Measurements from ENCODE around the gene UBE2E3. TPM values are rescaled to one million over a fixed set of nuclear protein-coding genes. Genes with fewer than 3 reads are reported as not detected.

Gene UBE2E3
- total and polyA plus RNA-seq, 10 donors: 29.9 to 66.5 (median 48.4) TPM

DNA sequence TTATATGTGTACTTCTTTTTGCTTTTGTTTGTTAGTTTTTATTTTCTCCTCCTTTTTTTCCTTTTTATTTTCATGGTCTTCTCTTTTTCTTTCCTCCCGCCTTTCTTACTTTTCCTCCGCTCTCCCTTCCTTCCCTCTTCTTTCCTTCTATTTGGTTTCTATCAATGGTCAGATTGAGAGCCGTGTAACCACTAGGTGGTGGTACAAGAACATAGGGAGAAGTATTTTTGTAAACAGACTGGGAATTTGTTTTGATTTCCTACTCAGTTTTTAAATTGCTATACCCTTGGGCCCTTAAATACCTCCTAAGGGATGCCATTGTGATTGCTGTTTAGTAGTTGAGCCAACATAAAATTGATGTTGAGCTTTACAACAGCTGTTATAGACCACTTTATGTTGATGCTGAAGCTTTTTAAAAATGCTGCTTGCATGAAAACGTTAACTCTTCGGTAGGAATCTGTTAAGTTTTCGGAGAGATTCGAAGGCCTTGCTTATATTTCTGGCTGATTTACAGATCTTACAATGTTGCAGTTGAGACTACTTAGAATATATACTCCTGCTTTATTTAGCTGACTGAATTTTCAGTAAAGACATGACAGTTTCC lies 124.2 kb downstream of the UBE2E3 start:
- DNase-seq: no peak
- Histone ChIP-seq H3K27me3 (replicated peaks in 1 of 7) (no peaks in the 10 kb centered on the region), H3K4me3 (no peak overlapping the region), H3K4me1 (peaks cover 0 to 33% (median 12%) of the 10 kb centered on the region in 6 donors), H3K9me3 (no peaks in the 10 kb centered on the region), H3K36me3 (no peaks in the 10 kb centered on the region), H3K27ac (no peak overlapping the region)
- whole genome bisulfite sequencing, 5 donors: 34 to 61% (median 47%) methylated on average over 7 of the region's 7 CpGs
- intact Hi-C loops (cut with DNase I; ENCODE audit: low total_unique reads): loop anchor here (10.0 kb wide), 1 partner anchor 610 kb away; no protein-coding TSS in a partner anchor
- TF ChIP-seq, protein P1, sequence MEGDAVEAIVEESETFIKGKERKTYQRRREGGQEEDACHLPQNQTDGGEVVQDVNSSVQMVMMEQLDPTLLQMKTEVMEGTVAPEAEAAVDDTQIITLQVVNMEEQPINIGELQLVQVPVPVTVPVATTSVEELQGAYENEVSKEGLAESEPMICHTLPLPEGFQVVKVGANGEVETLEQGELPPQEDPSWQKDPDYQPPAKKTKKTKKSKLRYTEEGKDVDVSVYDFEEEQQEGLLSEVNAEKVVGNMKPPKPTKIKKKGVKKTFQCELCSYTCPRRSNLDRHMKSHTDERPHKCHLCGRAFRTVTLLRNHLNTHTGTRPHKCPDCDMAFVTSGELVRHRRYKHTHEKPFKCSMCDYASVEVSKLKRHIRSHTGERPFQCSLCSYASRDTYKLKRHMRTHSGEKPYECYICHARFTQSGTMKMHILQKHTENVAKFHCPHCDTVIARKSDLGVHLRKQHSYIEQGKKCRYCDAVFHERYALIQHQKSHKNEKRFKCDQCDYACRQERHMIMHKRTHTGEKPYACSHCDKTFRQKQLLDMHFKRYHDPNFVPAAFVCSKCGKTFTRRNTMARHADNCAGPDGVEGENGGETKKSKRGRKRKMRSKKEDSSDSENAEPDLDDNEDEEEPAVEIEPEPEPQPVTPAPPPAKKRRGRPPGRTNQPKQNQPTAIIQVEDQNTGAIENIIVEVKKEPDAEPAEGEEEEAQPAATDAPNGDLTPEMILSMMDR (IDR thresholded peaks at IDR 0.05 in 8 of 11, conservative IDR thresholded peaks at IDR 0.05 in 3 of 11): peak; percentile 33 to 71 (median 61)
- no peak for TF ChIP-seq POLR2AphosphoS5 (IDR thresholded peaks at IDR 0.05)

GRCh38 chr2:181105562-181105961 lies 125.2 kb downstream of the UBE2E3 start:
- TF ChIP-seq POLR2AphosphoS5 (IDR thresholded peaks at IDR 0.05): no peak
- TF ChIP-seq POLR2A (IDR thresholded peaks at IDR 0.05): no peak
- TF ChIP-seq, protein P1 (IDR thresholded peaks at IDR 0.05 in 8 of 11, conservative IDR thresholded peaks at IDR 0.05 in 3 of 11): no peak
- WGBS, 5 donors: 76 to 94% (median 82%) methylated on average over 2 of the region's 2 CpGs
- intact Hi-C loops (cut with DNase I; ENCODE audit: low total_unique reads): loop anchor here (10.0 kb wide), 1 partner anchor 609 kb away; no protein-coding TSS in a partner anchor

DNA sequence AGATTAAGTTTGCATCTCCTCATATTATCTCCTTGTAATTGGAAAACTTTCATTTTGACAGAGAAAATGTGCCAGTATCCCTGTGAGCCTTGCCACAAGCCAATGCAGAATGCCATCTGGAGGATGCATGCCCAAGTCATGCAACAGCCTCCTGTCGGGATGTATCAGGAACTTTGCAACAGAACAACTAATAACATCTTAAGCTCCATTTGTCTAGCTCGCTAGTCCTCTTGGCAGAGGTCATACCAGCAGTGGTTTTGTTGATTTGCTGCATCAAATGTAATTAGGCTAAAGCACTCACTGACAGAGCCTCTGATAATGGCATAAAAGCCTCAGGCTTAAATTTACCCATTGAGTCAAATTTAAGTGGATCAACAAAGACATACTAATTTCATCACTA lies 125.8 kb downstream of the UBE2E3 start:
- intact Hi-C loops (cut with DNase I; ENCODE audit: low total_unique reads): loop anchor here (10.0 kb wide), 1 partner anchor 609 kb away; no protein-coding TSS in a partner anchor
- TF ChIP-seq, protein P1 (IDR thresholded peaks at IDR 0.05 in 8 of 11, conservative IDR thresholded peaks at IDR 0.05 in 3 of 11): no peak
- TF ChIP-seq POLR2A (IDR thresholded peaks at IDR 0.05) (no peak), POLR2AphosphoS5 (IDR thresholded peaks at IDR 0.05) (no peak)
- WGBS, 5 donors: 69 to 91% (median 81%) methylated on average over 2 of the region's 2 CpGs
- no peaks in the 10 kb centered on the region for H3K27me3 ChIP-seq (replicated peaks in 1 of 7)
- H3K4me1 ChIP-seq: peaks cover 0 to 33% (median 12%) of the 10 kb centered on the region in 6 donors
- no peak for DNase-seq
- peak overlapping the region in 1 of 8 donors; percentile 11 for H3K27ac ChIP-seq
- H3K4me3 ChIP-seq: no peak overlapping the region
- no peaks in the 10 kb centered on the region for H3K9me3 ChIP-seq
- H3K36me3 ChIP-seq: no peaks in the 10 kb centered on the region

More at GRCh38 chr2:181105562-181105961, 125.2 kb downstream of the UBE2E3 start:
- Histone ChIP-seq H3K4me1 (peaks cover 0 to 33% (median 12%) of the 10 kb centered on the region in 6 donors), H3K27ac (no peak overlapping the region), H3K4me3 (no peak overlapping the region), H3K9me3 (no peaks in the 10 kb centered on the region), H3K27me3 (replicated peaks in 1 of 7) (no peaks in the 10 kb centered on the region), H3K36me3 (no peaks in the 10 kb centered on the region)
- DNase-seq: no peak

GRCh38 chr2:181106789-181107627 lies 126.6 kb downstream of the UBE2E3 start:
- no peak for DNase-seq
- Histone ChIP-seq H3K9me3 (no peaks in the 10 kb centered on the region), H3K4me1 (peaks cover 0 to 33% (median 12%) of the 10 kb centered on the region in 6 donors), H3K36me3 (no peaks in the 10 kb centered on the region), H3K4me3 (no peak overlapping the region), H3K27ac (peak overlapping the region in 1 of 8 donors; percentile 8), H3K27me3 (replicated peaks in 1 of 7) (no peaks in the 10 kb centered on the region)
- intact Hi-C loops (cut with DNase I; ENCODE audit: low total_unique reads): loop anchor here (10.0 kb wide), 1 partner anchor 608 kb away; no protein-coding TSS in a partner anchor
- TF ChIP-seq POLR2AphosphoS5 (IDR thresholded peaks at IDR 0.05) (no peak), POLR2A (IDR thresholded peaks at IDR 0.05) (no peak)
- TF ChIP-seq, protein P1 (IDR thresholded peaks at IDR 0.05 in 8 of 11, conservative IDR thresholded peaks at IDR 0.05 in 3 of 11): no peak
- 60 to 72% (median 63%) methylated on average over 2 of the region's 2 CpGs for WGBS, 5 donors

Measured in spleen (tissue), 11 donors.